ENCODE data around the gene LLGL2. TPM values are rescaled to one million over a fixed set of nuclear protein-coding genes. Genes with fewer than 3 reads are reported as not detected.
"Not testable (repeated sequence)": the region's sequence is repeated elsewhere in the genome, so short reads cannot be mapped to it uniquely, and the experiment has no call there.

Gene LLGL2
- total and polyA plus RNA-seq, 9 donors: 2.1 to 12.1 (median 4.3) TPM

- DNase-seq: no peak
- peaks cover 17% of the 10 kb centered on the region for H3K4me1 ChIP-seq (ENCODE audit: control insufficient read depth, insufficient read depth, low read length)
- H3K27me3 ChIP-seq (ENCODE audit: control insufficient read depth, insufficient read depth, low read length): no peaks in the 10 kb centered on the region
- no peak overlapping the region for H3K4me3 ChIP-seq (ENCODE audit: low read length)
- H3K9me3 ChIP-seq (replicated peaks; ENCODE audit: control insufficient read depth, low read depth, low read length): no peaks in the 10 kb centered on the region
- WGBS (ENCODE audit: insufficient coverage): 72% methylated on average over 9 of the region's 17 CpGs
- H3K27ac ChIP-seq (ENCODE audit: low read length): no peak overlapping the region
- H3K36me3 ChIP-seq (ENCODE audit: control insufficient read depth, insufficient read depth, low read length): peaks cover 18% of the 10 kb centered on the region
Observed at GRCh38 chr17:75592348-75593020, 67.0 kb downstream of the LLGL2 start.

- WGBS (ENCODE audit: insufficient coverage): 91% methylated on average over 3 of the region's 9 CpGs
- not testable (repeated sequence) for DNase-seq; H3K4me3 ChIP-seq (ENCODE audit: low read length); H3K9me3 ChIP-seq (replicated peaks; ENCODE audit: control insufficient read depth, low read depth, low read length); H3K27me3 ChIP-seq (ENCODE audit: control insufficient read depth, insufficient read depth, low read length); H3K27ac ChIP-seq (ENCODE audit: low read length)
- Histone ChIP-seq H3K4me1 (ENCODE audit: control insufficient read depth, insufficient read depth, low read length) (peaks cover 11% of the 10 kb centered on the region), H3K36me3 (ENCODE audit: control insufficient read depth, insufficient read depth, low read length) (peaks cover 18% of the 10 kb centered on the region)
Observed at GRCh38 chr17:75593430-75593829, 67.9 kb downstream of the LLGL2 start.

GRCh38 chr17:75594499-75595283 lies 69.2 kb downstream of the LLGL2 start:
- Histone ChIP-seq H3K27ac (ENCODE audit: low read length) (no peak overlapping the region), H3K36me3 (ENCODE audit: control insufficient read depth, insufficient read depth, low read length) (peaks cover 18% of the 10 kb centered on the region), H3K27me3 (ENCODE audit: control insufficient read depth, insufficient read depth, low read length) (no peaks in the 10 kb centered on the region), H3K4me1 (ENCODE audit: control insufficient read depth, insufficient read depth, low read length) (peaks cover 8% of the 10 kb centered on the region), H3K9me3 (replicated peaks; ENCODE audit: control insufficient read depth, low read depth, low read length) (no peaks in the 10 kb centered on the region), H3K4me3 (ENCODE audit: low read length) (no peak overlapping the region)
- DNase-seq: no peak
- WGBS (ENCODE audit: insufficient coverage): 57% methylated on average over 24 of the region's 28 CpGs

- peaks cover 14% of the 10 kb centered on the region for H3K36me3 ChIP-seq (ENCODE audit: control insufficient read depth, insufficient read depth, low read length)
- H3K27me3 ChIP-seq (ENCODE audit: control insufficient read depth, insufficient read depth, low read length): no peaks in the 10 kb centered on the region
- no peak overlapping the region for H3K27ac ChIP-seq (ENCODE audit: low read length)
- peaks cover 1% of the 10 kb centered on the region for H3K4me1 ChIP-seq (ENCODE audit: control insufficient read depth, insufficient read depth, low read length)
- no peak for DNase-seq
- 46% methylated on average over 8 of the region's 13 CpGs for WGBS (ENCODE audit: insufficient coverage)
- no peak overlapping the region for H3K4me3 ChIP-seq (ENCODE audit: low read length)
- H3K9me3 ChIP-seq (replicated peaks; ENCODE audit: control insufficient read depth, low read depth, low read length): no peaks in the 10 kb centered on the region
Observed at GRCh38 chr17:75595284-75595919, 69.9 kb downstream of the LLGL2 start.

GRCh38 chr17:75595920-75596313 lies 70.4 kb downstream of the LLGL2 start:
- Histone ChIP-seq H3K27ac (ENCODE audit: low read length) (no peak overlapping the region), H3K36me3 (ENCODE audit: control insufficient read depth, insufficient read depth, low read length) (peaks cover 9% of the 10 kb centered on the region), H3K9me3 (replicated peaks; ENCODE audit: control insufficient read depth, low read depth, low read length) (no peaks in the 10 kb centered on the region), H3K27me3 (ENCODE audit: control insufficient read depth, insufficient read depth, low read length) (no peaks in the 10 kb centered on the region), H3K4me3 (ENCODE audit: low read length) (no peak overlapping the region), H3K4me1 (ENCODE audit: control insufficient read depth, insufficient read depth, low read length) (no peaks in the 10 kb centered on the region)
- WGBS (ENCODE audit: insufficient coverage): 83% methylated on average over 6 of the region's 6 CpGs
- no peak for DNase-seq

GRCh38 chr17:75596320-75597087 lies 71.0 kb downstream of the LLGL2 start:
- Histone ChIP-seq H3K27me3 (ENCODE audit: control insufficient read depth, insufficient read depth, low read length) (no peaks in the 10 kb centered on the region), H3K27ac (ENCODE audit: low read length) (no peak overlapping the region), H3K4me3 (ENCODE audit: low read length) (no peak overlapping the region), H3K4me1 (ENCODE audit: control insufficient read depth, insufficient read depth, low read length) (no peaks in the 10 kb centered on the region), H3K36me3 (ENCODE audit: control insufficient read depth, insufficient read depth, low read length) (peaks cover 3% of the 10 kb centered on the region), H3K9me3 (replicated peaks; ENCODE audit: control insufficient read depth, low read depth, low read length) (no peaks in the 10 kb centered on the region)
- 86% methylated on average over 13 of the region's 17 CpGs for WGBS (ENCODE audit: insufficient coverage)
- DNase-seq: no peak

GRCh38 chr17:75601057-75601987 lies 75.8 kb downstream of the LLGL2 start:
- Histone ChIP-seq H3K4me1 (ENCODE audit: control insufficient read depth, insufficient read depth, low read length) (peaks cover 4% of the 10 kb centered on the region), H3K4me3 (ENCODE audit: low read length) (no peak overlapping the region), H3K27me3 (ENCODE audit: control insufficient read depth, insufficient read depth, low read length) (no peaks in the 10 kb centered on the region), H3K27ac (ENCODE audit: low read length) (no peak overlapping the region), H3K36me3 (ENCODE audit: control insufficient read depth, insufficient read depth, low read length) (peaks cover 6% of the 10 kb centered on the region), H3K9me3 (replicated peaks; ENCODE audit: control insufficient read depth, low read depth, low read length) (no peaks in the 10 kb centered on the region)
- WGBS (ENCODE audit: insufficient coverage): 42% methylated on average over 18 of the region's 28 CpGs
- DNase-seq: no peak

GRCh38 chr17:75602644-75603043 lies 77.1 kb downstream of the LLGL2 start:
- WGBS (ENCODE audit: insufficient coverage): 81% methylated on average over 12 of the region's 12 CpGs
- Histone ChIP-seq H3K27ac (ENCODE audit: low read length) (no peak overlapping the region), H3K27me3 (ENCODE audit: control insufficient read depth, insufficient read depth, low read length) (no peaks in the 10 kb centered on the region), H3K4me1 (ENCODE audit: control insufficient read depth, insufficient read depth, low read length) (peaks cover 4% of the 10 kb centered on the region), H3K36me3 (ENCODE audit: control insufficient read depth, insufficient read depth, low read length) (peaks cover 9% of the 10 kb centered on the region), H3K9me3 (replicated peaks; ENCODE audit: control insufficient read depth, low read depth, low read length) (no peaks in the 10 kb centered on the region), H3K4me3 (ENCODE audit: low read length) (no peak overlapping the region)
- DNase-seq: no peak

- Histone ChIP-seq H3K9me3 (replicated peaks; ENCODE audit: control insufficient read depth, low read depth, low read length) (no peaks in the 10 kb centered on the region), H3K27me3 (ENCODE audit: control insufficient read depth, insufficient read depth, low read length) (no peaks in the 10 kb centered on the region), H3K27ac (ENCODE audit: low read length) (no peak overlapping the region), H3K4me1 (ENCODE audit: control insufficient read depth, insufficient read depth, low read length) (peaks cover 4% of the 10 kb centered on the region), H3K4me3 (ENCODE audit: low read length) (no peak overlapping the region), H3K36me3 (ENCODE audit: control insufficient read depth, insufficient read depth, low read length) (peaks cover 9% of the 10 kb centered on the region)
- no peak for DNase-seq
- WGBS (ENCODE audit: insufficient coverage): 73% methylated on average over 9 of the region's 9 CpGs
Observed at GRCh38 chr17:75603123-75603522, 77.6 kb downstream of the LLGL2 start.

Measured in muscle of leg (tissue), 11 donors.